Breast epithelium (tissue), 3 donors: ENCODE results near the gene NR1I2.

ENCODE experiments used
- POLR2A ChIP-seq: fragments of 450-650 bp; IDR thresholded peaks from one replicate; pipeline ENCODE4 v1.6.1; 2016; ENCODE audit warnings: antibody characterized with exemption, mild to moderate bottlenecking, moderate library complexity
- TF ChIP-seq, protein P1 (sequence below), 3 donors: fragments of 450-650 bp; IDR thresholded peaks; one replicate each; pipeline ENCODE4 v1.5.1; 2016 to 2017; ENCODE audit warnings: antibody characterized with exemption in 3 of 3, mild to moderate bottlenecking in 3 of 3, moderate library complexity in 3 of 3

GRCh38 chr3:119812491-119813058 lies 30.7 kb downstream of the NR1I2 start:
- no peak for TF ChIP-seq POLR2A
- TF ChIP-seq, protein P1, sequence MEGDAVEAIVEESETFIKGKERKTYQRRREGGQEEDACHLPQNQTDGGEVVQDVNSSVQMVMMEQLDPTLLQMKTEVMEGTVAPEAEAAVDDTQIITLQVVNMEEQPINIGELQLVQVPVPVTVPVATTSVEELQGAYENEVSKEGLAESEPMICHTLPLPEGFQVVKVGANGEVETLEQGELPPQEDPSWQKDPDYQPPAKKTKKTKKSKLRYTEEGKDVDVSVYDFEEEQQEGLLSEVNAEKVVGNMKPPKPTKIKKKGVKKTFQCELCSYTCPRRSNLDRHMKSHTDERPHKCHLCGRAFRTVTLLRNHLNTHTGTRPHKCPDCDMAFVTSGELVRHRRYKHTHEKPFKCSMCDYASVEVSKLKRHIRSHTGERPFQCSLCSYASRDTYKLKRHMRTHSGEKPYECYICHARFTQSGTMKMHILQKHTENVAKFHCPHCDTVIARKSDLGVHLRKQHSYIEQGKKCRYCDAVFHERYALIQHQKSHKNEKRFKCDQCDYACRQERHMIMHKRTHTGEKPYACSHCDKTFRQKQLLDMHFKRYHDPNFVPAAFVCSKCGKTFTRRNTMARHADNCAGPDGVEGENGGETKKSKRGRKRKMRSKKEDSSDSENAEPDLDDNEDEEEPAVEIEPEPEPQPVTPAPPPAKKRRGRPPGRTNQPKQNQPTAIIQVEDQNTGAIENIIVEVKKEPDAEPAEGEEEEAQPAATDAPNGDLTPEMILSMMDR (IDR thresholded peaks at IDR 0.05), result no peak
